Activated CD8-positive, alpha-beta memory T cell treated with anti-CD3 and anti-CD28 coated beads, Interleukin-2, amount 50 U/mL, for 4 hours (primary cell): ENCODE results near the gene ITPKC.
"Not testable (repeated sequence)": the region's sequence is repeated elsewhere in the genome, so short reads cannot be mapped to it uniquely, and the experiment has no call there.

Experiments
- DNase-seq: peaks from one replicate; pipeline ENCODE4 v3.0.0-alpha.2; 2020

Gene ITPKC

GRCh38 chr19:40742477-40742876, 25.6 kb downstream of the ITPKC start:
- no peak for DNase-seq

DNA sequence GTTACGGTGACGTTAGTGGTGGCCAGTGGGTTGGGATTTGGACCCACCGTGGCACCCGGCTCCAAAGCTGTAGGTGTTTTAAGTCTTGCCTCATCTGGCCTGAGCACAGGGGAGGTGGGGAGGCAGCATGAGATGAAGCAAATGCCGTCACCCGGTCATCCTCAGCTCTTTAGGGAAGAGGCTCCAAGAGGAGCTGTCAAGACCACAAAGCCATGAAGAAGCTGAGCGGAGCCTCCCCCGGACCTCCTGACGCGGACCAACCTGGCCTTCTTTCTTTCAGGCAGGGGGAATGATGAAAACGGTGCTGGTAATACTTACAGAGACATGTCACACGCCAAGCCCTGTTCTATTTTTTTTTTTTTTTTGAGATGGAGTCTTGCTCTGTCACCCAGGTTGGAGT, 26.0 kb downstream of the ITPKC start:
- no peak for DNase-seq

DNA sequence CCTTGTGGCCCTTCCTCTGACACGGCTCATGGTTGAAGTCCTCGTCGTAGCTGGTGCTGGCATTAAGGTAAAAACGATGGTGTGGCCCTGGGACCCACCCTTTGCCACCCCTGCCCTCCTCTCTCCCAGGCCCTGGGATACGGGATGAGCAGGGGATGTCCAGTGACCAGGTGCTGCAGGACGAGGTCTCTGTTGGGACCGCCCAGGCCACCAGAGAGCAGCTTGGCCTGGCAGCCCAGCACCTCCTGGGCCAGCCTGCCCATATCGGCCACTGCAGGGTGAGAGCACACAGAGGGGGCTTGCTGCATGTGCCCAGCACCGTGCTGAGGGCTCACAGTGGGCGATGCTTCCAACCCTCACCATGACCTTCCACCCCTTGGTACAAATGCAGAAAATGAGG, 27.0 kb downstream of the ITPKC start:
- no peak for DNase-seq

- DNase-seq = peak; percentile 45
Observed at GRCh38 chr19:40744554-40745401, 27.9 kb downstream of the ITPKC start.

- DNase-seq = no peak
Observed at GRCh38 chr19:40745402-40745780, 28.5 kb downstream of the ITPKC start.

- no peak for DNase-seq
Observed at GRCh38 chr19:40747536-40747935, 30.6 kb downstream of the ITPKC start.

DNA sequence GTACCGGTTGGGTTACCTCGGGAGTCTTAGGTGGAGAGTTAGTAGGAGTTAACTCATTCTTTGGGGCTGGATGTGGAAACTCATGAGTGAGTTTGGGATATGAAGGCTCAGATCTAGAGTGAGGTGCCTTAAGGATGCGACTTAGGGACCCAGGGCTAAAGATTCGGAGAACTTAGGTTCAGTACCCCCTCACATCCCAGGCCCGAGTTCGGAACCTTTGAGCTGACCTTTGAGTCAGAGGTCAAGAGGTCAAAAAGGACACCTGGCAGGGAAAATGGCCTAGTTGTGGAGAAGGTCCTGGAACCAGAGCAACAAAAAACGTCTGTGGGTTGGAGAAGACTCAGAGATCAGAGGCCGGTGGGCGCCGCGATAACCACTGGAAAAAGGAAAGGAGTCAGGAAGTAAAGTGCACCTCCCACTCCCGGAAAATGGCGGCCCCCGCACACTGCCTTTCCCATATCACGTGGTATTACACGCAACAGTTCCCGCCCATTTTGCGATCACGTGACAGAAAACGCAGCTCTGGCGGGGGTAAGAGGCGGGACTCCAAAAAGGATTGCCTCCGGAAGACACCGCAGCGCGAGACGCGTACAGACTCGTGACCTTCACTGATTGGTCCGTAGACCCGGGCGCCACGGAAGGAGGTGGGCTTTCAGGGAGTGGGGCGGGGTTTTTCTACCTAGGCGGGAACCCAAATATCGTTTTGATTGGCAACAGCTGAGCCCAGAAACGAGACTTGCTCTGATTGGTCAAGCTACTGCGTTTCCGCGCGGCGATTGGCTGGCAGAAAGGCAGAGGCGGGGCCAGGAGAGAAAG, 33.4 kb downstream of the ITPKC start, which contains the start of gene ACTMAP:
ACTMAP (minus strand) TSS at position 420 of the 816 bp plus-strand sequence. CDS start 674 bp downstream, outside the sequence.
- DNase-seq = peak; percentile 98

DNA sequence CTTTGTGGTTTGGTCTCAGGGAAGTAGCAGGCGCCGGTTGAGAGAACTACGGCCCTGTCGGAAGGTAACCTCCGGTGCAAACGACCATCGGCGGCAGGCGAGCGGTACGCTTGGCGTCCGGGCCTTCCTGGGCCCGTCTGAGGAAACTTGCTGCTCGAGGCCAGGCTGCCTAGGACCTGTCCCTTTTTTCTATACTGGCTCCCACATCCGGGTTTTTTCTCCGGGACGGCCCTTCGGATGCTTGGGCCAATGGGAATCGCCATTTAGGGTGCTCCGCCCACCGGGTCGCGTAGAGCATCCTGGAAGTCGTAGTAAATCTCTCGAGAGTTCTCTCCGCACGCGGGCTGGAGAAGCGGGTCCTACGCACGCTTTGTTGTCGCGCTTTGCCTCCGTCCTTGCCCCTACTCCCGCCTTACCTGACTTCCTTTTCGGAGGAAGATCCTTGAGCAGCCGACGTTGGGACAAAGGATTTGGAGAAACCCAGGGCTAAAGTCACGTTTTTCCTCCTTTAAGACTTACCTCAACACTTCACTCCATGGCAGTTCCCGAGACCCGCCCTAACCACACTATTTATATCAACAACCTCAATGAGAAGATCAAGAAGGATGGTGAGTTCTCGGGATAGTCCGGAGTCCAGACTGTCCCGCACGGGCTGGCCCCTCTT, 34.1 kb downstream of the ITPKC start, which contains the start of gene SNRPA:
SNRPA (plus strand) TSS at position 330 of the 664 bp plus-strand sequence; CDS start at position 536, 206 bp downstream.
- peak; percentile 95 for DNase-seq

DNA sequence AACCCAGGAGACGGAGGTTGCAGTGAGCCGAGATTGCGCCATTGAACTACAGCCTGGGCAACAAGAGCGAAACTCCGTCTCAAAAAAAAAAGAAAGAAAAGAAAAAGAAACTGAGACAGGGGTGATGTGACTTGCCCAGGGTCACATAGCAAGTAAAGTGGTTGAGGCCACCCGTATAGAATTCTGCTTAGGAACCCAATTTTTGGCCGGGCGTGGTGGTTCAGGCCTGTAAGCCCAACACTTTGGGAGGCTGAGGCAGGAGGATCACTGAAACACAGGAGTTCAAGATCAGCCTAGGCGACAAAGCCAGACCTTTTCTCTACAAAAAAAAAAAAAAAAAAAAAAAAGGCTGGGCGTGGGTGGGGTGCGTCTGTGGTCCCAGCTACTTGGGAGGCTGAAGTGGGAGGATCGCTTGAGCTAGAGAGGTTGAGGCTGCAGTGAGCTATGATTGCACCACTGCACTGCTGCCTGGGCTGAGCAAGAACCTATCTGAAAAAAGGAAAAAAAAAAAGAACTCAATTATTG, 35.4 kb downstream of the ITPKC start:
- DNase-seq = no peak

DNA sequence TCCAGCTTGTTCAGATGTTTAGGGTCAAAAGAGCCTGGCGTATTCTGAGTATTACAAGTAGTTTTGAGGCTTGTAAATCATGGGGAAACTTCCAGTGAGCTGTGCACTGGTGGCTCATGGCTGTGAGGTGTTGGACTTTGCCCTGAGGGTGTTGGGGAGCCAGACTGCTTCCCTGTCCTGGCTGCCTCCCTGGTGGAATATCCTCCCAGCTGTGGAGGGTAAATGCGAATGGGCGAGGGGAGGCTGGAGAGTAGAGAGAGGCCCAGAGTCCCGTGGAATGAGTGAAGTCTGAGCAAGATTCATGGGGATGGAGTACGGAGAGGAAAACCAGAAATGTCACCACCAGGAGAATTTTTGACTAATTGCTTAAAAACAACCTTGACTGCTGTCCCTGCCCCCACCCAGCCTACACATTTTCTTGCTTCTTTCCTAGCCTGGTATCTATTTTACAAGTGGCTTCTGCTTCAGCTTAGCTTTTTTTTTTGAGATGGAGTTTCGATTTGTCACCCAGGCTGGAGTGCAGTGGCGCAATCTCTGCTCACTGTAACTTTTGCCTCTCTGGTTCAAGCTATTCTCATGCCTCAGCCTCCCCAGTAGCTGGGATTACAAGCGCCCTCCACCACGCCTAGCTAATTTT, 37.8 kb downstream of the ITPKC start:
- peak; percentile 52 for DNase-seq

- no peak for DNase-seq
Observed at GRCh38 chr19:40755248-40755624, 38.3 kb downstream of the ITPKC start.

- no peak for DNase-seq
Observed at GRCh38 chr19:40755791-40756190, 38.9 kb downstream of the ITPKC start.

DNA sequence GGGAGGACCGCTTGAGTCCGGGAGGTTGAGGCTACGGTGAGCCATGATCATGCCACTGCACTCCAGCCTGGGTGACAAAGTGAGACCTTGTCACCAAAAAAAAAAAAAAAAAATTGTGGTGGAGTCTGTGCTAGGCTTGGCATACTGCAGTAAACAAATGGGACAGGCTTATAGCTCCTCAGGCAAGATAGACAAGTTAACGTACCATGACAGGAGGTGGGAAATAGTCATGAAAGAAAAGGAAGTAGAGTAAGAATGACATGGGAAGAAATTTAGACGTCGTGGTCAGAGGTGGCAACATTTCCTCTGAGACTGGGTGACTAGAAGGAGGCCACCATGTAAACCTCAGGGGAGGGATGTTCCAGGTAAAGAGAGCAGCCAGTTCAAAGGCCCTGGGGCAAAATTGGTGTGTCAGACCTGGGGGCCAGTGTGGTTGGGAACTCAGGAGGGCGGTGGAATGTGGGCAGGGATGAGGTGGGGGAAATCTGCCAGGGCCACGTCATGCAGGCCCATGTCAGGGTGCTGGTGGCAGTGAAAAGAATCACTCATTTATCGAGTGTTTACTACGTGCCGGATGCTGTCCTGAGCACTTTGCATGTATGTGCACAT, 39.7 kb downstream of the ITPKC start:
- DNase-seq = peak; percentile 43

DNA sequence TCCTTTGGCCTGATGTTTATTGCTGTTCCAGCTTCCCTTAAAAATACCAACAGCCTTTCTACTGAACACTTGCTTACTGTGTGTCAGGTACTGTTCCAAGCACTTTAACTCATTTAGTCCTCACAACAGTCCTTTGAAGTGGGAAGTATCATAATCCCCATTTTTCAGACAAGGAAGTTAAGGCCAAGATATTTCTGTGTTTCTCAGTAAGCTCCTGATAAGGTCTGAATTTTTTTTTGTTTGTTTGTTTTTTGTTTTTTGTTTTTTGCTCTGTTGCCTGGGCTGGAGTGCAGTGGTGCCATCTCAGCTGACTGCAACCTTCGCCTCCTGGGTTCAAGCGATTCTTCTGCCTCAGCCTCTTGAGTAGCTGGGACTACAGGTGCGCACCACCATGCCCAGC, 41.6 kb downstream of the ITPKC start:
- no peak for DNase-seq

- no peak for DNase-seq
Observed at GRCh38 chr19:40759352-40759751, 42.4 kb downstream of the ITPKC start.

- no peak for DNase-seq
Observed at GRCh38 chr19:40762754-40763470, 46.0 kb downstream of the ITPKC start.

DNA sequence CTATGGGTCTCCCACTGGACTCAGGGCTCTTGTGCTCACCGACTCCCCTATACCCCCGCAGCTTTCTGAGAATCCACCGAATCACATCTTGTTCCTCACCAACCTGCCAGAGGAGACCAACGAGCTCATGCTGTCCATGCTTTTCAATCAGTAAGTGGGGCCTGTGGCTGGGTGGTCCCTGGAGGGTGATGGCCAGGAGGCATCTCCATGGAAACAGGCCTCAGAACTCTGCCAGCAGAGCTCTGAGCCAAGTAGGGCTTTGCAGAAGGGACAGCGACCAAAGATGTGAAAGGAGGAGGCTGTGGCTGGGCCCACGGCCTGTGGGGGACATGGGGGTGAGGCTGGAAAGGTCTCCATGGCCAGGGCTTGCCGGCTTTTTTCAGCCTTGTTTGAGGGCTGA, 46.6 kb downstream of the ITPKC start:
- no peak for DNase-seq

DNA sequence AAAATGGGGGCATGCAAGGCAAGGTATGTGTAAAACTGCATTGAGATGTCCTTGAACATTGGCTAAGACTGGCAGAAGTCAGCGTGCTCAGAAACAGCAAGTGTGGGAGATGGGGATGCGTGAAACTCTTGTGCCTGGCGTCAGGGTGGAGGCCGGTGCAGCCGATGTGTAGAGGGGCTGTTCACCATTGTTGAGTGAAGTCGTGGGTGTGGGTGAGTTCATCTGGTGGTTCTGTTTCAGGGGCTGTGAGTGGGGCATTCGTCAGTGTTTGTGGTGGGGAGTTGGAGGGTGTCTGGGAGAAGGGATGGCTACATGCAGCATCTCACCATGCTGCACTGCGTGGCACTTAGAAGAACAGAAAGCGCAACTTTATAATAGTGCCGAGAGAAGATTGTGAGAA, 47.1 kb downstream of the ITPKC start:
- DNase-seq = no peak

DNA sequence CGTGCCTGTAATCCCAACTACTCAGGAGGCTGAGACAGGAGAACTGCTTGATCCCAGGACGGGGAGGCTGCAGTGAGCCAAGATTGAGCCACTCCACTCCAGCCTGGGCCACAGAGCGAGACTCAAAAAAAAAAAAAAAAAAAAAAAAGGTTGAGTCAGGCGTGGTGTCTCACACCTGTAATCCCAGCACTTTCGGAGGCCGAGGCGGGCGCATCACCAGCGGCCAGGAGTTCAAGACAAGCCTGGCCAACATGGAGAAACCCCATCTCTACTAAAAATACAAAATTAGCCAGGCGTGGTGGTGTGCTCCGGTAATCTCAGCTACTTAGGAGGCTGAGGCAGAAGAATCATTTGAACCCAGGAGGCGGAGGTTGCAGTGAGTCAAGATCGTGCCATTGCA, 49.5 kb downstream of the ITPKC start:
- not testable (repeated sequence) for DNase-seq

DNA sequence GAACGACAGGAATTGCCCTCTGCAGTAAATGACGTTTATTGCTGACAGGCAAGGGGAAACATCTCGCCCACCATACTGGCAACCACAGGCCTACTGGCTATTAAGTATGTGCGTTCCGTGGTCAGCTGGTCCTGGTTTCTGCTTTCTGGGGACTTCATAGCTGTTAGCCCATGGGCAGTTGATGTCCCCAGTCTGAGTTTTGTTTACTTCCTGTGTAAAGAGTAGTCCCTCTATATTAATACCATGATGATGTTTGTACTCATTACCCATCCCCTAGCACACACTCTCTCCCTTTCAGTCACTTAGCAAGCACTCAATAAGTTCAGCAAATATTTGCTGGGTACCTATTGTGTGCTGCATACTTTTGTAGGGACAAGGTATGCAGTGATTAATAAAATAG, 52.0 kb downstream of the ITPKC start:
- DNase-seq = no peak

DNA sequence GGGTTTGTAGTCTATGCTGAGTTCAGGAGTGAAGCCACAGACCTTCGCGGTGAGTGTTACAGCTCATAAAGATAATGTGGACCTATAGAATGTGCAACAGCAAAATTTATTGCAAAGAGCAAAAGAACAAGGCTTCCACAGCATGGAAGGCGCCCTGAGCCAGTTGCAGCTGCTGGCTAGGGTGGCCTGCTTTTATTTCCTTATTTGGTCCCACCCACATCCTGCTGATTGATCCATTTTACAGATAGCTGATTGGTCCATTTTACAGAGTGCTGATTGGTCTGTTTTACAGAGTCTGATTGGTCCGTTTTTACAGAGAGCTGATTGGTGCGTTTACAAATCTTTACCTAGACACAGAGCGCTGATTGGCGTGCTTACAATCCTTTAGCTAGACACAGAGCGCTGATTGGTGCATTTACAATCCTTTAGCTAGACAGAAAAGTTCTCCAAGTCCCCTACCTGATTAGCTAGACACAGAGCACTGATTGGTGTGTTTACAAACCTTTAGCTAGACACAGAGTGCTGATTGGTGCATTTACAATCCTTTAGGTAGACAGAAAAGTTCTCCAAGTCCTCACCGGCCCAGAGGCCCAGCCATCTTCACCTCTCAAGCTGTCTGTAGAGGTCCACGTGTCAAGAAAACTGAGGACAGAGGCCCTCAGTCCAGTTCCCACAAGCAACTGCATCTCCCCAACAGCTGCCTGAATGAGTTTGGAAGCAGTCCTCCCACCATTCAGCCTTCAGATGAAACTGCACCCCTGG, 54.4 kb downstream of the ITPKC start:
- not testable (repeated sequence) for DNase-seq
